Activated CD4-positive, alpha-beta T cell treated with anti-CD3 and anti-CD28 coated beads for 36 hours (primary cell): ENCODE measurements around the gene NUP42. TPM values are rescaled to one million over a fixed set of nuclear protein-coding genes. Genes with fewer than 3 reads are reported as not detected.

Experiments used
- ATAC-seq: fragments of 200-7000 bp; cut with Tn5 transposase; one replicate; pipeline ENCODE4 v1.10.0; 2021; ENCODE audit warnings: mild to moderate bottlenecking, moderate library complexity
- CTCF ChIA-PET: fragments of 350-600 bp; sonication (Branson Sonifier 250); formaldehyde crosslinking; loops from one replicate; lab custom pipeline; 2021; ENCODE audit warnings: antibody characterized with exemption; lab: Charles Lee
- POLR2A ChIA-PET: fragments of 350-600 bp; sonication (Branson Sonifier 250); formaldehyde crosslinking; loops from one replicate; lab custom pipeline; 2021; ENCODE audit warnings: antibody characterized with exemption, inconsistent platforms; lab: Charles Lee
- DNase-seq: peaks from one replicate; pipeline ENCODE4 v3.0.0-alpha.2; 2020
- H3K27ac Mint-ChIP-seq: one replicate; pipeline ENCODE4 v1.8.0; 2021; ENCODE audit warnings: mixed read lengths
- H3K27me3 Mint-ChIP-seq: one replicate; pipeline ENCODE4 v1.8.0; 2021; ENCODE audit warnings: mixed read lengths
- H3K36me3 Mint-ChIP-seq: one replicate; pipeline ENCODE4 v1.8.0; 2021; ENCODE audit warnings: low read depth, mixed read lengths
- H3K4me1 Mint-ChIP-seq: one replicate; pipeline ENCODE4 v1.8.0; 2021; ENCODE audit warnings: mixed read lengths
- H3K4me3 Mint-ChIP-seq: one replicate; pipeline ENCODE4 v1.8.0; 2021; ENCODE audit warnings: mild to moderate bottlenecking, moderate library complexity, mixed read lengths
- H3K9me3 Mint-ChIP-seq: one replicate; pipeline ENCODE4 v1.8.0; 2021; ENCODE audit warnings: low read depth, mixed read lengths
- intact Hi-C, 2 experiments: fragments of 100-400 bp; cut with DNase I in 1 of 2; cut with micrococcal nuclease in 1 of 2; formaldehyde crosslinking; loops; one replicate each; pipeline versions ENCODE4 v1.14.2 to v1.15.1; 2022 to 2024; cut with DNase I, micrococcal nuclease
- total RNA-seq, 2 experiments: library from RNA; stranded (reverse); gene quantifications; one replicate each; pipeline ENCODE4 v1.2.3, GENCODE V29; 2021

The NUP42 gene
- total RNA-seq, 2 experiments from 2014 or later = 32.3 to 44.8 TPM

GRCh38 chr7:23234569-23235296, 52.9 kb downstream of the NUP42 start:
- Mint-ChIP-seq H3K27ac (no peak overlapping the region), H3K36me3 (no peaks in the 10 kb centered on the region), H3K4me1 (no peaks in the 10 kb centered on the region), H3K27me3 (no peaks in the 10 kb centered on the region), H3K9me3 (no peaks in the 10 kb centered on the region), H3K4me3 (no peak overlapping the region)
- DNase-seq = no peak
- intact Hi-C loops = no loop called here
- ATAC-seq = no peak
- ChIA-PET CTCF (no interaction called here), POLR2A (no interaction called here)

- Mint-ChIP-seq H3K4me1 (no peaks in the 10 kb centered on the region), H3K36me3 (no peaks in the 10 kb centered on the region), H3K9me3 (no peaks in the 10 kb centered on the region), H3K27me3 (no peaks in the 10 kb centered on the region), H3K4me3 (no peak overlapping the region), H3K27ac (no peak overlapping the region)
- intact Hi-C loops = no loop called here
- DNase-seq = no peak
- CTCF ChIA-PET = interaction anchor here (1.2 to 1.6 kb wide), 2 partner anchors 9 to 18 kb away, joined by 3 read pairs; no protein-coding TSS in a partner anchor
- POLR2A ChIA-PET = no interaction called here
- ATAC-seq = no peak
Observed at GRCh38 chr7:23235813-23236221, 54.0 kb downstream of the NUP42 start.

- Mint-ChIP-seq H3K9me3 (no peaks in the 10 kb centered on the region), H3K27me3 (no peaks in the 10 kb centered on the region), H3K27ac (no peak overlapping the region), H3K36me3 (no peaks in the 10 kb centered on the region), H3K4me3 (no peak overlapping the region), H3K4me1 (no peaks in the 10 kb centered on the region)
- ChIA-PET CTCF (interaction anchor here (0.9 to 1.6 kb wide), 2 partner anchors 17 to 36 kb away, joined by 3 to 4 read pairs; no protein-coding TSS in a partner anchor), POLR2A (interaction anchor here (0.6 kb wide), 1 partner anchor 11 kb away, joined by 8 read pairs; no protein-coding TSS in a partner anchor)
- intact Hi-C loops = no loop called here
- DNase-seq (no peak), ATAC-seq (no peak)
Observed at GRCh38 chr7:23237000-23237399, 55.2 kb downstream of the NUP42 start.

- H3K27ac Mint-ChIP-seq = no peak overlapping the region
- no peak for ATAC-seq
- intact Hi-C loops = no loop called here
- H3K4me3 Mint-ChIP-seq = no peak overlapping the region
- peaks cover 3% of the 10 kb centered on the region for H3K4me1 Mint-ChIP-seq
- no peaks in the 10 kb centered on the region for H3K36me3 Mint-ChIP-seq
- ChIA-PET POLR2A (no interaction called here), CTCF (no interaction called here)
- peaks cover 6% of the 10 kb centered on the region for H3K27me3 Mint-ChIP-seq
- no peaks in the 10 kb centered on the region for H3K9me3 Mint-ChIP-seq
- no peak for DNase-seq
Observed at GRCh38 chr7:23238983-23239652, 57.3 kb downstream of the NUP42 start.

GRCh38 chr7:23239698-23240097, 57.9 kb downstream of the NUP42 start:
- no peak overlapping the region for H3K27ac Mint-ChIP-seq

GRCh38 chr7:23242321-23242720, 60.5 kb downstream of the NUP42 start:
- Mint-ChIP-seq H3K27ac (no peak overlapping the region), H3K36me3 (no peaks in the 10 kb centered on the region), H3K4me3 (no peak overlapping the region), H3K9me3 (no peaks in the 10 kb centered on the region), H3K4me1 (peaks cover 3% of the 10 kb centered on the region), H3K27me3 (peaks cover 25% of the 10 kb centered on the region)
- ChIA-PET CTCF (interaction anchor here (0.8 kb wide), 2 partner anchors 15 to 116 kb away, joined by 4 to 5 read pairs; no protein-coding TSS in a partner anchor), POLR2A (no interaction called here)
- intact Hi-C loops = no loop called here
- ATAC-seq (peak; percentile 69), DNase-seq (no peak)

More at GRCh38 chr7:23239698-23240097, 57.9 kb downstream of the NUP42 start:
- ATAC-seq = no peak
- no peak for DNase-seq
- POLR2A ChIA-PET = no interaction called here
- no peaks in the 10 kb centered on the region for H3K36me3 Mint-ChIP-seq
- H3K4me1 Mint-ChIP-seq = peaks cover 3% of the 10 kb centered on the region
- peaks cover 11% of the 10 kb centered on the region for H3K27me3 Mint-ChIP-seq
- CTCF ChIA-PET = interaction anchor here (1.2 kb wide), 1 partner anchor 13 kb away, joined by 3 read pairs; no protein-coding TSS in a partner anchor
- H3K9me3 Mint-ChIP-seq = no peaks in the 10 kb centered on the region
- intact Hi-C loops = no loop called here
- H3K4me3 Mint-ChIP-seq = no peak overlapping the region

- no peak for ATAC-seq
- no peak for DNase-seq
- Mint-ChIP-seq H3K36me3 (no peaks in the 10 kb centered on the region), H3K4me3 (no peak overlapping the region), H3K9me3 (no peaks in the 10 kb centered on the region), H3K27ac (no peak overlapping the region), H3K4me1 (peaks cover 3% of the 10 kb centered on the region), H3K27me3 (peaks cover 26% of the 10 kb centered on the region)
- POLR2A ChIA-PET = no interaction called here
- intact Hi-C loops = no loop called here
- CTCF ChIA-PET = interaction anchor here (0.8 kb wide), 2 partner anchors 16 to 115 kb away, joined by 4 to 5 read pairs; no protein-coding TSS in a partner anchor
Observed at GRCh38 chr7:23242935-23243334, 61.1 kb downstream of the NUP42 start.

GRCh38 chr7:23246555-23246954, 64.7 kb downstream of the NUP42 start, which contains the start of gene GPNMB:
Gene GPNMB, plus strand, starts transcription at chr7:23246775. Its CDS starts 83 bp downstream, at chr7:23246858.
- Mint-ChIP-seq H3K27me3 (peaks cover 55% of the 10 kb centered on the region), H3K36me3 (no peaks in the 10 kb centered on the region), H3K4me1 (peaks cover 3% of the 10 kb centered on the region), H3K9me3 (peaks cover 2% of the 10 kb centered on the region), H3K27ac (no peak within 1 kb of the TSS), H3K4me3 (no peak within 1 kb of the TSS)
- ChIA-PET CTCF (interaction anchor here (0.7 to 1.2 kb wide), 2 partner anchors 16 to 1764 kb away, joined by 3 read pairs; no protein-coding TSS in a partner anchor), POLR2A (no interaction called here)
- no peak for ATAC-seq
- no peak for DNase-seq
- intact Hi-C loops = no loop called here

GRCh38 chr7:23247046-23247602, 65.3 kb downstream of the NUP42 start:
- Mint-ChIP-seq H3K27ac (no peak overlapping the region), H3K4me1 (peaks cover 3% of the 10 kb centered on the region), H3K27me3 (peaks cover 60% of the 10 kb centered on the region), H3K9me3 (peaks cover 2% of the 10 kb centered on the region), H3K4me3 (no peak overlapping the region), H3K36me3 (no peaks in the 10 kb centered on the region)
- intact Hi-C loops = no loop called here
- CTCF ChIA-PET = interaction anchor here (0.7 to 1.2 kb wide), 4 partner anchors 11 to 1763 kb away, joined by 3 to 4 read pairs (median 4); no protein-coding TSS in a partner anchor
- DNase-seq (no peak), ATAC-seq (no peak)
- POLR2A ChIA-PET = no interaction called here

- Mint-ChIP-seq H3K9me3 (peaks cover 2% of the 10 kb centered on the region), H3K4me1 (no peaks in the 10 kb centered on the region), H3K36me3 (no peaks in the 10 kb centered on the region), H3K4me3 (peak overlapping the region; percentile 16), H3K27ac (no peak overlapping the region), H3K27me3 (peaks cover 58% of the 10 kb centered on the region)
- ChIA-PET POLR2A (no interaction called here), CTCF (interaction anchor here (0.8 to 1.2 kb wide), 3 partner anchors 10 to 296 kb away, joined by 3 to 4 read pairs (median 4); no protein-coding TSS in a partner anchor)
- intact Hi-C loops = no loop called here
- DNase-seq = no peak
- peak; percentile 30 for ATAC-seq
Observed at GRCh38 chr7:23247603-23248335, 65.9 kb downstream of the NUP42 start.

- ChIA-PET CTCF (interaction anchor here (0.6 to 1.0 kb wide), 3 partner anchors 16 to 494 kb away, joined by 3 to 4 read pairs (median 4); no protein-coding TSS in a partner anchor), POLR2A (no interaction called here)
- Mint-ChIP-seq H3K4me3 (no peak overlapping the region), H3K36me3 (no peaks in the 10 kb centered on the region), H3K27ac (no peak overlapping the region), H3K4me1 (no peaks in the 10 kb centered on the region), H3K9me3 (peaks cover 2% of the 10 kb centered on the region), H3K27me3 (peaks cover 57% of the 10 kb centered on the region)
- DNase-seq (no peak), ATAC-seq (no peak)
- intact Hi-C loops = no loop called here
Observed at GRCh38 chr7:23249486-23249885, 67.6 kb downstream of the NUP42 start.
